ENCODE data around the gene B3GNT7. TPM values are rescaled to one million over a fixed set of nuclear protein-coding genes. Genes with fewer than 3 reads are reported as not detected.

The B3GNT7 gene
- total and polyA plus RNA-seq, 2 of the 8 experiments (the other 6 are each of a cell fraction or from before 2014, with no cell fraction given) = 26.4 to 73.1 TPM

DNA sequence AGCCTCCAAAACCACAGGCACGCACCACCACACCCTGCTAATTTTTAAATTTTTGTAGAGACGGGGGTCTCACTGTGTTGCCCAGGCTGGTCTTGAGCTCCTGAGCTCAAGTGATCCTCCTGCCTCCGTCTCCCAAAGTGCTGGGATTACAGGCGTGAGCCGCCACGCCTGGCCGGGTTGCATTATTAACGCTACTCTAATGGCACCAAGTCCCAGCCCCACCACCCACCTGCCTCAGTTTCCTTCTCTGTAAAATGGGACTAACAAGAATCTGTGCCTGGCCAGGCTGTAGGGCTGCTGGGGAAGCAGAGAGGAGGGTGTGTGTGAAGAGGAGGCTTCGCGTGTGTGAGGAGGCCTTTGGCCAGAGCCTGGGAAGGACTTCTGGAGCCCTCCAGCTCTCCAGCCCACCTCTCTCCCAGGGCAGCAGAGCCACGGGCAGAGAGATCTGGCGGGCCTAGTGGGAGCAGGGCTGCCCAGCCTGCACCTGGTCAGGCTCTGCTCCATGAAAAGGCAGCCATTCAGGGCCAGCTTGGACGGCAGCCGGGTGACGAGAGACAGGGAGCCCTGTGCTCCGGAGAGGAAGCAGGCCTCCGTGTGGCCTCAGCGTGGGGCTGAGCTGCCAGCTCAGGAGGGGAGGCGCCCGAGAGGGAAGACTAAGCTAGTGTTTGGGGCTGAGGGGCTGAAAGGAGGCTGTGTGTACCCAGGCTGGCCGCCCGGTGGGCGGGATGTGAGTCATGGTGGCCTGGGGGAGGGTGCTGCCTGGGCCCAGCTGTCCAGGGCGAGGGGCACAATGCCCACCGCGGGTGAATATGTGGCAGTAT, 7.4 kb upstream of the B3GNT7 start:
- DNase-seq (ENCODE audit: low read depth in 1 of 2, low spot score in 2 of 2) = no peak
- Histone ChIP-seq H2AK5ac (ENCODE audit: low read depth, low read length) (peak overlapping the region; percentile 15; the same call in 1 of the 2 replicates), H2AFZ (ENCODE audit: low read length) (no peak overlapping the region), H2BK20ac (ENCODE audit: low read length) (0 out of 2 replicates have a peak overlapping the region, but pooled peaks have one; percentile 48), H3K23ac (ENCODE audit: insufficient read length) (no peak overlapping the region), H3K4ac (replicated peaks; ENCODE audit: insufficient read length, low read depth, low read length) (no peak overlapping the region), H3K23me2 (ENCODE audit: low read depth, low read length) (no peaks in the 10 kb centered on the region; the same call in 1 of the 2 replicates), H3K79me2 (ENCODE audit: control insufficient read depth in 1 of 2, insufficient read depth in 2 of 2, low read length in 2 of 2) (no peaks in the 10 kb centered on the region), H3K14ac (ENCODE audit: insufficient read length) (no peak overlapping the region), H3K79me1 (ENCODE audit: low read depth, low read length) (no peaks in the 10 kb centered on the region), H4K5ac (ENCODE audit: insufficient read length, low read depth, low read length) (no peak overlapping the region), H3K4me2 (ENCODE audit: insufficient read depth in 1 of 2, low read depth in 2 of 2, low read length in 2 of 2) (no peak overlapping the region), H3K4me3 (ENCODE audit: extremely low read depth in 1 of 4, insufficient read depth in 2 of 4, low read depth in 3 of 4, low read length in 4 of 4) (no peak overlapping the region), H3K18ac (ENCODE audit: extremely low read depth, low read length) (no peak overlapping the region; the same call in none of the 2 replicates), H4K20me1 (replicated peaks in 1 of 2; ENCODE audit: control insufficient read depth in 1 of 2, insufficient read depth in 2 of 2, low read length in 2 of 2) (no peaks in the 10 kb centered on the region), H2BK120ac (replicated peaks; ENCODE audit: low read depth, low read length) (no peak overlapping the region), H4K91ac (replicated peaks; ENCODE audit: insufficient read length, low read length) (peak overlapping the region; percentile 44), H3K9me3 (ENCODE audit: insufficient read depth in 2 of 2, low read depth in 1 of 2, low read length in 1 of 2) (peaks cover 3% of the 10 kb centered on the region in 2 experiments; a peak in 1 of 4 replicates), H3K56ac (replicated peaks; ENCODE audit: insufficient read length, low read depth, low read length) (no peak overlapping the region), H2BK12ac (ENCODE audit: low read depth, low read length) (peak overlapping the region; percentile 52; the same call in 1 of the 2 replicates), H3K4me1 (replicated peaks in 1 of 4; ENCODE audit: control insufficient read depth in 3 of 4, insufficient read depth in 4 of 4, low read length in 3 of 4) (peaks cover 0 to 14% (median 9%) of the 10 kb centered on the region in 4 experiments; a peak in 6 of 7 replicates), H3K27ac (ENCODE audit: low read depth, low read length) (no peak overlapping the region), H2BK5ac (ENCODE audit: low read depth, low read length) (peak overlapping the region; percentile 75; the same call in 1 of the 2 replicates), H4K8ac (ENCODE audit: extremely low read depth, insufficient read depth, low read length) (no peak overlapping the region; the same call in none of the 2 replicates), H3K9ac (replicated peaks in 1 of 4; ENCODE audit: extremely low read depth in 1 of 4, low read depth in 3 of 4, low read length in 3 of 4) (no peak overlapping the region), H2BK15ac (ENCODE audit: low read length) (peak overlapping the region; percentile 88; the same call in 1 of the 2 replicates), H3K27me3 (replicated peaks in 1 of 4; ENCODE audit: control insufficient read depth in 3 of 4, extremely low read depth in 1 of 4, insufficient read depth in 3 of 4, low read length in 3 of 4) (no peaks in the 10 kb centered on the region), H3K36me3 (ENCODE audit: control insufficient read depth in 2 of 4, insufficient read depth in 4 of 4, low read length in 3 of 4) (no peaks in the 10 kb centered on the region)
- FAIRE-seq = no peak
- CTCF ChIA-PET (ENCODE audit: partially characterized antibody) = interaction anchor here (1.0 to 29.5 kb wide), 4 partner anchors 15 to 160 kb away, joined by 3 to 617 read pairs (median 22); no protein-coding TSS in a partner anchor
- WGBS, 2 experiments (ENCODE audit: extremely low coverage in 1 of 2, insufficient coverage in 1 of 2, insufficient read length in 1 of 2, insufficient replicate concordance in 2 of 2, low coverage in 1 of 2, low lambda C conversion rate in 2 of 2, missing lambda C conversion rate in 1 of 2) = 89% methylated on average over 26 of the region's 26 CpGs; no CpG with 5 or more reads in 1 of the 2 experiments
- POLR2A ChIA-PET (ENCODE audit: partially characterized antibody) = interaction anchor here (0.6 to 2.1 kb wide), 4 partner anchors 8 to 88 kb away, joined by 3 to 5 read pairs (median 4); no protein-coding TSS in a partner anchor
- TF ChIP-seq, protein P1, sequence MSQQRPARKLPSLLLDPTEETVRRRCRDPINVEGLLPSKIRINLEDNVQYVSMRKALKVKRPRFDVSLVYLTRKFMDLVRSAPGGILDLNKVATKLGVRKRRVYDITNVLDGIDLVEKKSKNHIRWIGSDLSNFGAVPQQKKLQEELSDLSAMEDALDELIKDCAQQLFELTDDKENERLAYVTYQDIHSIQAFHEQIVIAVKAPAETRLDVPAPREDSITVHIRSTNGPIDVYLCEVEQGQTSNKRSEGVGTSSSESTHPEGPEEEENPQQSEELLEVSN (IDR thresholded peaks at IDR 0.05) = no peak
- no peak for TF ChIP-seq NRF1 (IDR thresholded peaks at IDR 0.05; ENCODE audit: low read depth, low read length)
- no peak for TF ChIP-seq CHD2 (IDR thresholded peaks at IDR 0.05; ENCODE audit: low read length)
- TF ChIP-seq SP4 (IDR thresholded peaks at IDR 0.05; ENCODE audit: low read length) = no peak
- TF ChIP-seq CREB1 (IDR thresholded peaks at IDR 0.05) = no peak
- no peak for TF ChIP-seq HDAC2 (IDR thresholded peaks at IDR 0.05; ENCODE audit: borderline replicate concordance in 1 of 2, low read depth in 2 of 2, low read length in 2 of 2)
- TF ChIP-seq, protein P2, sequence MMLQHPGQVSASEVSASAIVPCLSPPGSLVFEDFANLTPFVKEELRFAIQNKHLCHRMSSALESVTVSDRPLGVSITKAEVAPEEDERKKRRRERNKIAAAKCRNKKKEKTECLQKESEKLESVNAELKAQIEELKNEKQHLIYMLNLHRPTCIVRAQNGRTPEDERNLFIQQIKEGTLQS (IDR thresholded peaks at IDR 0.05; ENCODE audit: insufficient read depth, low read depth, low read length) = no peak
- TF ChIP-seq YY1 (IDR thresholded peaks at IDR 0.05; ENCODE audit: low read depth, low read length) = no peak
- TF ChIP-seq ZNF274 (IDR thresholded peaks at IDR 0.05; ENCODE audit: borderline replicate concordance, extremely low read depth, low read length) = no peak
- TF ChIP-seq RAD21 (IDR thresholded peaks at IDR 0.05 in 1 of 2, conservative IDR thresholded peaks at IDR 0.05 in 1 of 2; ENCODE audit: low read depth in 2 of 2, low read length in 2 of 2) = no peak
